CD4-positive, alpha-beta T cell treated with Interleukin-17A for 4 hours (primary cell): ENCODE data around the gene PPP1R9B.

ENCODE experiments used
- DNase-seq: peaks from one replicate; pipeline ENCODE4 v3.0.0-alpha.2; 2020; ENCODE audit warnings: mixed read lengths

The PPP1R9B gene

GRCh38 chr17:50173335-50173941 is 23.0 kb upstream of the PPP1R9B start:
- DNase-seq, result no peak

DNA sequence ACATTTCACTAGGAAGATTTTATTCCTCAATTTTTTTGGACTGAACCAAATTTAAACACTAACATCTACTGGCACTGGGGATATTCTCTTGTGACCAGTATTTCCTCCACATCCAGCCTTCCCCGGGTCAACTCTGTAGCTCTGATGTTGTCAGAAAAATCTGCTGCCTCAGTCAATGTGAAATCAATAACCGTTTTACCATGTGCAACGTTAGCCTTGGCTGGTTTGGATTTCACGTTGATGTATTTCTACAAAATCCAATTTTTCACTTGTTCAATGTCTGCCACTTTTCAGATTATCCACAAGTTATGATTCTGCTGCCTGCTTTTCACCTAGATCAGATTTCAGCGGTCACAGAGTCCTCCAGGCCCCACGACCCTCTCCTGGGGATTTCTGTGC is 22.5 kb upstream of the PPP1R9B start:
- no peak for DNase-seq

- no peak for DNase-seq
These were observed 21.7 kb upstream of the PPP1R9B start for GRCh38 chr17:50172130-50172529.

- no peak for DNase-seq
These were observed 21.0 kb upstream of the PPP1R9B start for GRCh38 chr17:50171371-50172071.

DNA sequence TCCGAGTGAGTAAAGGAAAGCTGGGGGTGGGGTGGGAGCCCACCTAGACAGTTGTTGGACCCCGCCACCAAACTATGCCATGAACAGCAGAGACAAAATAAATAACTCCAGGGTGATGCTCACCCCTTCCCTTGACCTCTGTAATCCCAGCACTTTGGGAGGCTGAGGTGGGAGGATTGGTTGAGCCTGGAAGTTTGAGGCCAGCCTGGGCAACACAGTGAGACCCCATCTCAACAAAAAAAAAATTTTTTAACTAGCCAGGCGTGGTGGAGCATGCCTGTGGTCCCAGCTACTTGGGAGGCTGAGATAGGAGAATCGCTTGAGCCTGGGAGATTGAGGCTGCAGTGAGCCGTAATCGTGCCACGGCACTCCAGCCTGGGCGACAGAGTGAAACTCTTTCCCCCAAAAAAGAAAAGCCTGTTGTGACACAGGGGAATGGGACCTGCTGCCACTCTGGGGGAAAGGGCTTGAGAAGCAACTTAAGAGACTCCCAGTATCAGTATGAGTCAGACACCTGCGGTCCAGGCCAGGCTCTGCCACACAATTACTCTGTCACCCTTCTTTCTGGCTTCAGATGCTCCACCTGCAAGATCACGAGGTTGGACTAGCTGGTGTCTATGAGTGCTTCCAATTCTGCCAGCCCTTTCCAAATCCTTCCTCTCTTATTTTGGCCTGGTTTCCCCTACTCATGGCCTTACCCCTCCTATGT is 20.3 kb upstream of the PPP1R9B start:
- DNase-seq, result peak; percentile 21

DNA sequence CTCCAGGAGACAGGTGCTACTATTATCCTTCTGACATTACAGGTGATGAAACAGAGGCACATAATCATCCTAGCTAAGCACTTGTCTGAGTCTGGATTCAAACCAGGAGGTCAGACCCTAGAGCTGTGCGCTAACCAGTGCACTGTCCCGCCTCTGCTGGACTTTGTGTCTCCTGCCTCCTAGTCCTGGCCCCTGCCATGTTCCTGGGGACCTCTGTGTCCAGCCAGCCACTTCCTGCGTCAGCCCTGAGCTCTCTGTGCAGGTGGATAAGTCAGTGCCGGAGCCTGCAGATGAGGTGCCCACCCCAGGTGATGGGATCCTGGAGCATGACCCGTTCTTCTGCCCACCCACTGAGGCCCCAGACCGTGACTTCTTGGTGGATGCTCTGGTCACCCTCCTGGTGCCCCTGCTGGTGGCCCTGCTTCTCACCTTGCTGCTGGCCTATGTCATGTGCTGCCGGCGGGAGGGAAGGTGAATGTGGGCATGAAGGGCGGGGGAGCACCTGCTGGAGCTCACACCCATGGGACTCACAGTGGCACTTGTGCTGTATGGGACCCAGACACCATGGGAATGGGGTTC is 19.5 kb upstream of the PPP1R9B start:
- no peak for DNase-seq

- DNase-seq, result peak; percentile 69
These were observed 18.8 kb upstream of the PPP1R9B start for GRCh38 chr17:50169121-50169764.

DNA sequence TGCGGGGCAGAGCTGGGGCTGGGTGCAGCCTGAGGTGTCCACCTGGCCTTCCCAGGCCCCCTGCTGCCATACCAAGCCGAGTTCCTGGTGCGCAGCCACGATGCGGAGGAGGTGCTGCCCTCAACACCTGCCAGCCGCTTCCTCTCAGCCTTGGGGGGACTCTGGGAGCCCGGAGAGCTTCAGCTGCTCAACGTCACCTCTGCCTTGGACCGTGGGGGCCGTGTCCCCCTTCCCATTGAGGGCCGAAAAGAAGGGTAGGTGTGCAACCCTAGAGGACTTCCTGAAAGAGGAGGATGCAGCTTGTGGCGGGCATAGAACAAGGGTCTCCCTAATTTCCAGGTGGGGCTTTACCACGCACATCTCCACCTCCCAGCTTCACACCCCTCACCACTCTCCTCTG is 17.8 kb upstream of the PPP1R9B start:
- DNase-seq, result no peak

GRCh38 chr17:50167371-50167770 is 16.9 kb upstream of the PPP1R9B start:
- no peak for DNase-seq

DNA sequence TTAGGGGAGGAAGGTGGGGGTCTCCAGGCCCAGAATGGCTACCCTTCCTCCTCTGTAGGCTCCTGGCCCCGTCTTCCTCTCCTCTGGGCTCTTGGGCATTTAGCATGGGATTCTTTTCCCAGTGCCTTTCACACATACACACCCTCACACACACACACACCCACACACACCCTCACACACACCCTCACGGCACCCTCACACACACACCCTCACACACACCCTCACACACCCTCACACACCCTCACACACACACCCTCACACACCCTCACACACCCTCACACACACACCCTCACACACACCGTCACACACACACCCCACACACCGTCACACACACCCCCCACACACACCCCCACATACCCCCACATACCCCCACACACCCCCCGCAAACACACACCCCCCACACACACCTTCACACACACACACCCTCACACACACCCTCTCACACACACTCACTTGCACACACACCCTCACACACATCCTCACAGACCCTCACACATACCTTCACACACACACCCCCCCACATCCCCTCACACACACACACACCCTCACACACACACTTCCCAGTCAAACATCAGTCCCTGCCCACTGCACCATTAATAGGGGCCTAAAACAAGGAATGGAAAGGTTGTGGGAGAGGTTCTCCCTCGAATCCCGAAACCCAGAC is 16.2 kb upstream of the PPP1R9B start:
- DNase-seq, result no peak

DNA sequence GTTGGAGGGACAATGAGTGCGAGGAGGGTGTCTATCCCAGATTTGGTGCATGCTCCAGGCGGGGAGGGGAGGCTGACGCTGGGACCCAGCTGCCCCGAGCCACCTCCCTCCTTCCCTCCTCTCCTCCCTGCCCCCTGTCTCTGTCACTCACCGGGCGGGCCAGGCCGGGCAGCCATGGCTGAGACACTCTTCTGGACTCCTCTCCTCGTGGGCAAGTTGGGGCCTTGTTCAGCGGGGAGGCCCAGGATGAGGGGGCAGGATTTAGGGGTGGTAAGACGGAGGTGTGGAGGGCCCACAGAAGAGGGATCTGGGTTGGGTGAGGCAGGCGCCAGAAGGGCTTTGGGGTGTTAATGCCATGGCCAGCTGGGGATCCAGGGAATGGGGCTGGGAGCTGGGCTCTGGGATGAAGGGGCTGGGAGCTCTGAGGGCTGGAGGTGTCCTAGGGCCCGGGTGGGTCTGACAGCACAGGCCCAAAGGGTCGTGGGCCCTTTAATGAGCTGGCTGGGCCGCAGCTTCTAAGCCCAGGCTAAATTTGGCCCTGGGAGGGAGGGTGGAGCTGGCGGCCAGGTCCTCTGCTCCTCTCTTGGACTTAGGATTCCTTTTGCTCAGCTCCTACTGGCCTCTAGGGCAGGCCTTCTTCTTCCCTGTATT is 15.5 kb upstream of the PPP1R9B start, which contains the start of gene SGCA:
TSS of gene SGCA (plus strand) at position 139 of the 651 bp plus-strand sequence. CDS start at position 175, 36 bp downstream.
- DNase-seq, result no peak

GRCh38 chr17:50165466-50165865 is 15.0 kb upstream of the PPP1R9B start:
- no peak for DNase-seq

- DNase-seq, result no peak
These were observed 14.6 kb upstream of the PPP1R9B start for GRCh38 chr17:50165066-50165465.

DNA sequence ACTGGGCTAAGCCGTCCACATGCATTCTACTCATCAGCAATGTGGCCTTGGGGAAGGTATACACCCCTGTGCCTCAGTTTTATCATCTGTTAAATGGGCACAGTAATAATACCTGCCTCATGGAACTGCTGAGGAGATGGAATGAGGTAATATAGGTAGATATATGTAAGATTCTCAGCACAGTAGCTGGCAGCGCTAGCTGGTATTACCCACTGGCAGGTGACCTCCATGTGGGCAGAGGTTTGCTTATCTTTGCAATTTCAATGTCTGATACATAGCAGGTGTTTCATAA is 14.2 kb upstream of the PPP1R9B start:
- DNase-seq, result no peak

- no peak for DNase-seq
These were observed 13.6 kb upstream of the PPP1R9B start for GRCh38 chr17:50163843-50164696.

DNA sequence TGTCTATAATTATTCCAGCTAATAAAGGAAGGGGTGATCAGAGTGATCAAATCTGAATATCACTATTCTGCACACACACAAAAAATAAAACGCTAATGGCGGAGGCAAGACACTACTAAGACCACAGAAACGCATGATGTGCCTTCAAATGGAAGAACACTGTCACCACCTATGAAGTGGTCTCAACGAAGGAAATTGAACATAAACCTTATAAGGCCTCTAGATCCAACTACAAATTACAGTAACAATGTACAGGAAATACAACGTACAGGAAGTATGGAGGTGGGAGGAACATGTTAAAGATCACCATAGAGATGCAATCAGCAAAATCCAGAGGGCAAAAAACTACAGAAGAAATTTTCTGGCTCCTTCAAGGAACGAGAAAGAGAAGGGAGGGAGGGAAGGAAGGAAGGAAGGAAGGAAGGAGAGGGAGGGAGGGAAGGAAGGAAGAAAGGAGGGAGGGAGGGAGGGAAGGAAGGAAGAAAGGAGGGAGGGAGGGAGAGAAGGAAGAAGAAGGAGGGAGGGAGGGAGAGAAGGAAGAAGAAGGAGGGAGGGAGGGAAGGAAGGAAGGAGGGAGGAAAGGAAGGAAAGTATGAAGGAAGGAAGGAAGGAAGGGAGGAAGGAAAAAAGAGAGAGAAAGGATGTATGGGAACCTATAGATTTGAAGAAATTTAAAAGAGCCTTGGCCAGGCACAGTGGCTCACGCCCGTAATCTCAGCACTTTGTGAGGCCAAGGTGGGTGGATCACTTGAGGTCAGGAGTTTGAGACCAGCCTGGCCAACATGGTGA is 12.2 kb upstream of the PPP1R9B start:
- no peak for DNase-seq

DNA sequence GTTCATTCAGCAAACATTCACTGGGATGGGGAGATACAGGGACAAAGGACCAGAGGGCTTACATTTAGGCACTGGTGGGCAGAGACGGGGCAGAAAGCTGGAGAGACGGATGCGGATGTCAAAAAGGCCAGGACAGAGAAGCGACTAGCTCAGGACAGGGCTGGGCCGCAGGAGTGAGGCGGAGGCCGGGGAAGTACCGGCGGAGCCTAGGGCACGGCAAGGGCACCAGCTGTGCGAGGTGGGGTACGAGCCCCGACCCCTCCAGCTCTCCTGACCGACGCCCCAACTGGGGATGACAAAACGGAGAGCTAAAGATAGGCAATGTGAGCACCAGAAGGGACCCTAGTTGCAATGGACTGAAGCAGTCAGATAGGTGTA is 11.4 kb upstream of the PPP1R9B start:
- DNase-seq, result no peak

DNA sequence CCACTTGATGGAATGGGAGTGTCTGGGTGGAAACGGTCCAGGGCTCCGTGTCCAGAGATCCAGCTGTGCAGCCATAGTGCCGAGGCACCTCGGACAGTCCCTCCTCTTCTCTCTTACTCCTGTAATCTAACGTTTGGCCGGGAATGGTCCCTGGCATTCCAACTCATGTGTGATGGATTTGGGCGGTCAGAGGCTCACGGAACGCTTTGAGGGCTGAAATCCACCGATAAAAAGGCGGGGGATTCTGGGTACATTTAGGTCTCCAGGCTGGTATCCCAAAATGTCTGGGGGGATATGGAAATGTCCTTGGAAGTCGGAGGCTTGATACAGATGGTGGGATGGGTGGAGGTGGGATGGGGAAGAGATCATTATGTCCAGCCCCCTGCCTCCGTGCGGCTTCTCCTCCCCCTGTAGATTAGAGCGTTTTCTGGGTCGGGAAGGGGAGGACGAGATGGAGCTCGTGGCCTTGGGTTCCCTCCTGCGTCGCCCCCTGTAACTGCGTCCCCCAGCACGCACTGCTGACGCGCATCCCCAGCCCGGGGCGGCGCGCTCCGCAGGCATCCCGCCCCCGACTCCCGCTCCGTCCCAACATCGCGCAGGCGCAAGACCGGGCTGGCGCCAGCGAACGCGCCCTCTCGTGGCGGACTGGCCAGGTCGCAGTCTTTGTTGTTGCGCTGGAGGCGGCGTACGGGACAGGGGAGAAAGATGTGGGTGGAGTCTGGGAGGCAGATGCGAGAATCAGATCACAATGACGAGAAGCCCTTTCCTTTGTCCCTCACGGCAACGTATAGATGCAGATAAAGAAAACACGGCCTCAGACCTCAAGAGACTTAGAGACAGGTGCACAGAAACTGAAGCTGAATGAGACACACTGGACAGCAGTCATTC is 10.8 kb upstream of the PPP1R9B start:
- peak; percentile 96 for DNase-seq

- peak; percentile 31 for DNase-seq
These were observed 7.4 kb upstream of the PPP1R9B start for GRCh38 chr17:50157891-50158290.
